GM19025 (cell line): ENCODE data around the gene TXLNA.
A peak's percentile ranks its signal among the peaks of the same experiment; 100 is the strongest.
"Not testable (repeated sequence)": the region's sequence is repeated elsewhere in the genome, so short reads cannot be mapped to it uniquely, and the experiment has no call there.

Experiments used
- ATAC-seq: cut with Tn5 transposase; IDR thresholded peaks from one replicate; pipeline ENCODE4 v1.9.1; 2021; ENCODE audit warnings: mild to moderate bottlenecking, low read depth, moderate library complexity; ENCODE audit not compliant: unreplicated experiment

The TXLNA gene

GRCh38 chr1:32179443-32180185 lies at the start of gene TXLNA:
TXLNA (plus strand) TSS chr1:32179675; CDS start chr1:32180346, 671 bp downstream.
- ATAC-seq: peak; percentile 81

- ATAC-seq: not testable (repeated sequence)
Measured at GRCh38 chr1:32133950-32134280, 45.6 kb upstream of the TXLNA start.

- ATAC-seq: no peak
Measured at GRCh38 chr1:32137111-32137510, 42.4 kb upstream of the TXLNA start.

GRCh38 chr1:32138965-32139364 lies 40.5 kb upstream of the TXLNA start:
- no peak for ATAC-seq

GRCh38 chr1:32142446-32143301 lies 36.8 kb upstream of the TXLNA start:
- no peak for ATAC-seq

GRCh38 chr1:32143302-32143695 lies 36.2 kb upstream of the TXLNA start:
- ATAC-seq: not testable (repeated sequence)

- ATAC-seq: no peak
Measured at GRCh38 chr1:32144033-32144432, 35.4 kb upstream of the TXLNA start.

- not testable (repeated sequence) for ATAC-seq
Measured at GRCh38 chr1:32147799-32148198, 31.7 kb upstream of the TXLNA start.

- no peak for ATAC-seq
Measured at GRCh38 chr1:32150847-32151246, 28.6 kb upstream of the TXLNA start.

GRCh38 chr1:32151319-32151787 lies 28.1 kb upstream of the TXLNA start:
- no peak for ATAC-seq

GRCh38 chr1:32159189-32159588 lies 20.3 kb upstream of the TXLNA start:
- no peak for ATAC-seq

- ATAC-seq: no peak
Measured at GRCh38 chr1:32163405-32163804, 16.1 kb upstream of the TXLNA start.

GRCh38 chr1:32165633-32166032 lies 13.8 kb upstream of the TXLNA start:
- ATAC-seq: not testable (repeated sequence)

GRCh38 chr1:32170991-32171390 lies 8.5 kb upstream of the TXLNA start:
- no peak for ATAC-seq

GRCh38 chr1:32172621-32173245 lies 6.7 kb upstream of the TXLNA start:
- no peak for ATAC-seq

GRCh38 chr1:32178380-32179192 lies 889 bp upstream of the TXLNA start:
- ATAC-seq: no peak

- no peak for ATAC-seq
Measured at GRCh38 chr1:32179193-32179442, 357 bp upstream of the TXLNA start.

- peak; percentile 13 for ATAC-seq
Measured at GRCh38 chr1:32180186-32181060, 948 bp downstream of the TXLNA start.

- ATAC-seq: no peak
Measured at GRCh38 chr1:32181065-32181464, 1.6 kb downstream of the TXLNA start.

- no peak for ATAC-seq
Measured at GRCh38 chr1:32181563-32181962, 2.1 kb downstream of the TXLNA start.
